Measurements from ENCODE around the gene MUC5AC. TPM values are rescaled to one million over a fixed set of nuclear protein-coding genes. Genes with fewer than 3 reads are reported as not detected.
"Not testable (repeated sequence)": the region's sequence is repeated elsewhere in the genome, so short reads cannot be mapped to it uniquely, and the experiment has no call there.

Gene MUC5AC
- total and polyA plus RNA-seq, 10 donors = under 0.01 TPM; not detected in 8

DNA sequence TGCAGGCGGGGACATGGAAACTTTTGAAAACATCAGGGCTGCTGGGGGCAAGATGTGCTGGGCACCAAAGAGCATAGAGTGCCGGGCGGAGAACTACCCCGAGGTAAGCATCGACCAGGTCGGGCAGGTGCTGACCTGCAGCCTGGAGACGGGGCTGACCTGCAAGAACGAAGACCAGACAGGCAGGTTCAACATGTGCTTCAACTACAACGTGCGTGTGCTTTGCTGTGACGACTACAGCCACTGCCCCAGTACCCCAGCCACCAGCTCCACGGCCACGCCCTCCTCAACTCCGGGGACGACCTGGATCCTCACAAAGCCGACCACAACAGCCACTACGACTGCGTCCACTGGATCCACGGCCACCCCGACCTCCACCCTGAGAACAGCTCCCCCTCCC, 84.5 kb downstream of the MUC5AC start:
- H3K36me3 ChIP-seq = no peaks in the 10 kb centered on the region
- WGBS, 5 donors = 93 to 99% (median 96%) methylated on average over 20 of the region's 20 CpGs
- intact Hi-C loops (cut with DNase I; ENCODE audit: low total_unique reads) = no loop called here
- no peak for TF ChIP-seq POLR2A (IDR thresholded peaks at IDR 0.05)
- TF ChIP-seq POLR2AphosphoS5 (IDR thresholded peaks at IDR 0.05) = no peak
- TF ChIP-seq, protein P1, sequence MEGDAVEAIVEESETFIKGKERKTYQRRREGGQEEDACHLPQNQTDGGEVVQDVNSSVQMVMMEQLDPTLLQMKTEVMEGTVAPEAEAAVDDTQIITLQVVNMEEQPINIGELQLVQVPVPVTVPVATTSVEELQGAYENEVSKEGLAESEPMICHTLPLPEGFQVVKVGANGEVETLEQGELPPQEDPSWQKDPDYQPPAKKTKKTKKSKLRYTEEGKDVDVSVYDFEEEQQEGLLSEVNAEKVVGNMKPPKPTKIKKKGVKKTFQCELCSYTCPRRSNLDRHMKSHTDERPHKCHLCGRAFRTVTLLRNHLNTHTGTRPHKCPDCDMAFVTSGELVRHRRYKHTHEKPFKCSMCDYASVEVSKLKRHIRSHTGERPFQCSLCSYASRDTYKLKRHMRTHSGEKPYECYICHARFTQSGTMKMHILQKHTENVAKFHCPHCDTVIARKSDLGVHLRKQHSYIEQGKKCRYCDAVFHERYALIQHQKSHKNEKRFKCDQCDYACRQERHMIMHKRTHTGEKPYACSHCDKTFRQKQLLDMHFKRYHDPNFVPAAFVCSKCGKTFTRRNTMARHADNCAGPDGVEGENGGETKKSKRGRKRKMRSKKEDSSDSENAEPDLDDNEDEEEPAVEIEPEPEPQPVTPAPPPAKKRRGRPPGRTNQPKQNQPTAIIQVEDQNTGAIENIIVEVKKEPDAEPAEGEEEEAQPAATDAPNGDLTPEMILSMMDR (IDR thresholded peaks at IDR 0.05 in 8 of 11, conservative IDR thresholded peaks at IDR 0.05 in 3 of 11) = no peak
- no peak overlapping the region for H3K27ac ChIP-seq
- H3K4me1 ChIP-seq = no peaks in the 10 kb centered on the region
- no peak overlapping the region for H3K4me3 ChIP-seq
- DNase-seq = no peak
- H3K9me3 ChIP-seq = peaks cover 0 to 8% (median 0%) of the 10 kb centered on the region in 8 donors
- no peaks in the 10 kb centered on the region for H3K27me3 ChIP-seq (replicated peaks in 1 of 7)

DNA sequence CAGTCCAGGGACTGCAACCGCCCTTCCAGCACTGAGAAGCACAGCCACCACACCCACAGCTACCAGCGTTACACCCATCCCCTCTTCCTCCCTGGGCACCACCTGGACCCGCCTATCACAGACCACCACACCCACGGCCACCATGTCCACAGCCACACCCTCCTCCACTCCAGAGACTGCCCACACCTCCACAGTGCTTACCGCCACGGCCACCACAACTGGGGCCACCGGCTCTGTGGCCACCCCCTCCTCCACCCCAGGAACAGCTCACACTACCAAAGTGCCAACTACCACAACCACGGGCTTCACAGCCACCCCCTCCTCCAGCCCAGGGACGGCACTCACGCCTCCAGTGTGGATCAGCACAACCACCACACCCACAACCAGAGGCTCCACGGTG, 85.0 kb downstream of the MUC5AC start:
- WGBS, 5 donors = 88 to 94% (median 92%) methylated on average over 7 to 10 of the region's 11 CpGs
- H3K4me1 ChIP-seq; H3K27me3 ChIP-seq (replicated peaks in 1 of 7); H3K9me3 ChIP-seq; DNase-seq; H3K4me3 ChIP-seq; intact Hi-C loops (cut with DNase I; ENCODE audit: low total_unique reads); H3K36me3 ChIP-seq; H3K27ac ChIP-seq: not testable (repeated sequence)

DNA sequence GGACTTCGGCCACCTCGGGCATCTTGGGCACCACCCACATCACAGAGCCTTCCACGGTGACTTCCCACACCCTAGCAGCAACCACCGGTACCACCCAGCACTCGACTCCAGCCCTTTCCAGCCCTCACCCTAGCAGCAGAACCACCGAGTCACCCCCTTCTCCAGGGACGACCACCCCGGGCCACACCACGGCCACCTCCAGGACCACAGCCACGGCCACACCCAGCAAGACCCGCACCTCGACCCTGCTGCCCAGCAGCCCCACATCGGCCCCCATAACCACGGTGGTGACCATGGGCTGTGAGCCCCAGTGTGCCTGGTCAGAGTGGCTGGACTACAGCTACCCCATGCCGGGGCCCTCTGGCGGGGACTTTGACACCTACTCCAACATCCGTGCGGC, 85.8 kb downstream of the MUC5AC start:
- H3K27me3 ChIP-seq (replicated peaks in 1 of 7); intact Hi-C loops (cut with DNase I; ENCODE audit: low total_unique reads); H3K4me1 ChIP-seq; H3K36me3 ChIP-seq; H3K27ac ChIP-seq; H3K4me3 ChIP-seq; DNase-seq; H3K9me3 ChIP-seq: not testable (repeated sequence)
- 80 to 97% (median 93%) methylated on average over 1 to 14 of the region's 18 CpGs for WGBS, 5 donors

DNA sequence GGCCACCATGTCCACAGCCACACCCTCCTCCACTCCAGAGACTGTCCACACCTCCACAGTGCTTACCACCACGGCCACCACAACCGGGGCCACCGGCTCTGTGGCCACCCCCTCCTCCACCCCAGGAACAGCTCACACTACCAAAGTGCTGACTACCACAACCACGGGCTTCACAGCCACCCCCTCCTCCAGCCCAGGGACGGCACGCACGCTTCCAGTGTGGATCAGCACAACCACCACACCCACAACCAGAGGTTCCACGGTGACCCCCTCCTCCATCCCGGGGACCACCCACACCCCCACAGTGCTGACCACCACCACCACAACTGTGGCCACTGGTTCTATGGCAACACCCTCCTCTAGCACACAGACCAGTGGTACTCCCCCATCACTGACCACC, 86.8 kb downstream of the MUC5AC start:
- intact Hi-C loops (cut with DNase I; ENCODE audit: low total_unique reads); H3K4me3 ChIP-seq; H3K36me3 ChIP-seq; H3K4me1 ChIP-seq; H3K9me3 ChIP-seq; H3K27ac ChIP-seq; H3K27me3 ChIP-seq (replicated peaks in 1 of 7); DNase-seq: not testable (repeated sequence)
- 89 to 99% (median 97%) methylated on average over 6 to 9 of the region's 9 CpGs for WGBS, 5 donors

DNA sequence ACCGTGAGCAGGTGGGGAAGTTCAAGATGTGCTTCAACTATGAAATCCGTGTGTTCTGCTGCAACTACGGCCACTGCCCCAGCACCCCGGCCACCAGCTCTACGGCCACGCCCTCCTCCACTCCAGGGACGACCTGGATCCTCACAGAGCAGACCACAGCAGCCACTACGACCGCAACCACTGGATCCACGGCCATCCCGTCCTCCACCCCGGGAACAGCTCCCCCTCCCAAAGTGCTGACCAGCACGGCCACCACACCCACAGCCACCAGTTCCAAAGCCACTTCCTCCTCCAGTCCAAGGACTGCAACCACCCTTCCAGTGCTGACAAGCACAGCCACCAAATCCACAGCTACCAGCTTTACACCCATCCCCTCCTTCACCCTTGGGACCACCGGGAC, 88.0 kb downstream of the MUC5AC start:
- H3K27ac ChIP-seq; intact Hi-C loops (cut with DNase I; ENCODE audit: low total_unique reads); H3K4me1 ChIP-seq; DNase-seq; H3K9me3 ChIP-seq; H3K36me3 ChIP-seq; H3K27me3 ChIP-seq (replicated peaks in 1 of 7); H3K4me3 ChIP-seq: not testable (repeated sequence)
- WGBS, 5 donors = 85 to 99% (median 91%) methylated on average over 8 to 13 of the region's 14 CpGs

DNA sequence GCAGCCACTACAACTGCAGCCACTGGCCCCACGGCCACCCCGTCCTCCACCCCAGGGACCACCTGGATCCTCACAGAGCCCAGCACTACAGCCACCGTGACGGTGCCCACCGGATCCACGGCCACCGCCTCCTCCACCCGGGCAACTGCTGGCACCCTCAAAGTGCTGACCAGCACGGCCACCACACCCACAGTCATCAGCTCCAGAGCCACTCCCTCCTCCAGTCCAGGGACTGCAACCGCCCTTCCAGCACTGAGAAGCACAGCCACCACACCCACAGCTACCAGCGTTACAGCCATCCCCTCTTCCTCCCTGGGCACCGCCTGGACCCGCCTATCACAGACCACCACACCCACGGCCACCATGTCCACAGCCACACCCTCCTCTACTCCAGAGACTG, 88.5 kb downstream of the MUC5AC start:
- H3K4me1 ChIP-seq; H3K27ac ChIP-seq; intact Hi-C loops (cut with DNase I; ENCODE audit: low total_unique reads); DNase-seq; H3K36me3 ChIP-seq; H3K27me3 ChIP-seq (replicated peaks in 1 of 7); H3K4me3 ChIP-seq; H3K9me3 ChIP-seq: not testable (repeated sequence)
- 85 to 96% (median 88%) methylated on average over 10 to 14 of the region's 14 CpGs for WGBS, 5 donors

DNA sequence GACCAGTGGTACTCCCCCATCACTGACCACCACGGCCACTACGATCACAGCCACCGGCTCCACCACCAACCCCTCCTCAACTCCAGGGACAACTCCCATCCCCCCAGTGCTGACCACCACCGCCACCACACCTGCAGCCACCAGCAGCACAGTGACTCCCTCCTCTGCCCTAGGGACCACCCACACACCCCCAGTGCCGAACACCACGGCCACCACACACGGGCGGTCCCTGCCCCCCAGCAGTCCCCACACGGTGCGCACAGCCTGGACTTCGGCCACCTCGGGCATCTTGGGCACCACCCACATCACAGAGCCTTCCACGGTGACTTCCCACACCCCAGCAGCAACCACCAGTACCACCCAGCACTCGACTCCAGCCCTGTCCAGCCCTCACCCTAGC, 89.3 kb downstream of the MUC5AC start:
- DNase-seq; H3K36me3 ChIP-seq; H3K4me1 ChIP-seq; H3K4me3 ChIP-seq; H3K9me3 ChIP-seq; H3K27me3 ChIP-seq (replicated peaks in 1 of 7); intact Hi-C loops (cut with DNase I; ENCODE audit: low total_unique reads); H3K27ac ChIP-seq: not testable (repeated sequence)
- 91 to 98% (median 96%) methylated on average over 11 to 14 of the region's 14 CpGs for WGBS, 5 donors

DNA sequence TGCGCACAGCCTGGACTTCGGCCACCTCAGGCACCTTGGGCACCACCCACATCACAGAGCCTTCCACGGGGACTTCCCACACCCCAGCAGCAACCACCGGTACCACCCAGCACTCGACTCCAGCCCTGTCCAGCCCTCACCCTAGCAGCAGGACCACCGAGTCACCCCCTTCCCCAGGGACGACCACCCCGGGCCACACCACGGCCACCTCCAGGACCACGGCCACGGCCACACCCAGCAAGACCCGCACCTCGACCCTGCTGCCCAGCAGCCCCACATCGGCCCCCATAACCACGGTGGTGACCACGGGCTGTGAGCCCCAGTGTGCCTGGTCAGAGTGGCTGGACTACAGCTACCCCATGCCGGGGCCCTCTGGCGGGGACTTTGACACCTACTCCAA, 91.2 kb downstream of the MUC5AC start:
- 78 to 98% (median 93%) methylated on average over 8 to 13 of the region's 18 CpGs; no CpG with 5 or more reads in 2 of the 5 donors for WGBS, 5 donors
- H3K9me3 ChIP-seq; H3K36me3 ChIP-seq; H3K4me3 ChIP-seq; DNase-seq; H3K4me1 ChIP-seq; H3K27ac ChIP-seq; H3K27me3 ChIP-seq (replicated peaks in 1 of 7); intact Hi-C loops (cut with DNase I; ENCODE audit: low total_unique reads): not testable (repeated sequence)

DNA sequence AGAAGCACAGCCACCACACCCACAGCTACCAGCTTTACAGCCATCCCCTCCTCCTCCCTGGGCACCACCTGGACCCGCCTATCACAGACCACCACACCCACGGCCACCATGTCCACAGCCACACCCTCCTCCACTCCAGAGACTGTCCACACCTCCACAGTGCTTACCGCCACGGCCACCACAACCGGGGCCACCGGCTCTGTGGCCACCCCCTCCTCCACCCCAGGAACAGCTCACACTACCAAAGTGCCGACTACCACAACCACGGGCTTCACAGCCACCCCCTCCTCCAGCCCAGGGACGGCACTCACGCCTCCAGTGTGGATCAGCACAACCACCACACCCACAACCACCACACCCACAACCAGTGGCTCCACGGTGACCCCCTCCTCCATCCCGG, 92.7 kb downstream of the MUC5AC start:
- H3K36me3 ChIP-seq; H3K9me3 ChIP-seq; intact Hi-C loops (cut with DNase I; ENCODE audit: low total_unique reads); DNase-seq; H3K4me1 ChIP-seq; H3K27me3 ChIP-seq (replicated peaks in 1 of 7); H3K27ac ChIP-seq; H3K4me3 ChIP-seq: not testable (repeated sequence)
- WGBS, 5 donors = 89 to 100% (median 94%) methylated on average over 2 to 4 of the region's 12 CpGs
